ENCODE measurements around the gene RBM17.
"Not testable (repeated sequence)": the region's sequence is repeated elsewhere in the genome, so short reads cannot be mapped to it uniquely, and the experiment has no call there.

The RBM17 gene

DNA sequence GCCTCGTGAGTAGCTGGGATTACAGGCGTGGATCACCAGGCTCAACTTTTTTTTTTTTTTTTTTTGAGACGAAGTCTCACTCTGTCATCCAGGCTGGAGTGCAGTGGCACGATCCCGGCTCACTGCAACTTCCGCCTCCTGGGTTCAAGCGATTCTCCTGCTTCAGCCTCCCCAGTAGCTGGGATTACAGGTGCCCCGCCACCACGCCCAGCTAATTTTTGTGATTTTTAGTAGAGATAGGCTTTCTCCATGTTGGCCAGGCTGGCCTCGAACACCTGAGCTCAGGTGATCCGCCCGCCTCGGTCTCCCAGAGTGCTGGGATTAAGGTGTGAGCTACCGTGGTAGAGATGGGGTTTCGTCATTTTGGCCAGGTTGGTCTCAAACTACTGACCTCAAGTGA, 77.1 kb downstream of the RBM17 start:
- H3K4me3 ChIP-seq (ENCODE audit: insufficient read depth, low read depth, low read length, poor library complexity, severe bottlenecking); H3K9me3 ChIP-seq (ENCODE audit: control insufficient read depth, low read length); DNase-seq; H3K27ac ChIP-seq (ENCODE audit: insufficient read depth, low read length, poor library complexity, severe bottlenecking); H3K36me3 ChIP-seq (ENCODE audit: control insufficient read depth, insufficient read depth, low read length); H3K4me1 ChIP-seq (ENCODE audit: control insufficient read depth, insufficient read depth, low read length, poor library complexity, severe bottlenecking); H3K27me3 ChIP-seq (replicated peaks; ENCODE audit: control insufficient read depth, insufficient read depth, low read length, poor library complexity, severe bottlenecking): not testable (repeated sequence)

Data from effector memory CD4-positive, alpha-beta T cell (primary cell).